NCI-H226 (cell line): ENCODE measurements around the gene AGBL1.
"Not testable (repeated sequence)": the region's sequence is repeated elsewhere in the genome, so short reads cannot be mapped to it uniquely, and the experiment has no call there.

Source experiments
- DNase-seq: peaks from one replicate; pipeline ENCODE4 v3.0.0-alpha.2; 2015

Gene AGBL1

GRCh38 chr15:86411916-86412315 lies 332.2 kb downstream of the AGBL1 start:
- no peak for DNase-seq

- DNase-seq: no peak
Measured at GRCh38 chr15:86413191-86413590, 333.5 kb downstream of the AGBL1 start.

GRCh38 chr15:86425746-86426145 lies 346.1 kb downstream of the AGBL1 start:
- no peak for DNase-seq

GRCh38 chr15:86432861-86433260 lies 353.2 kb downstream of the AGBL1 start:
- no peak for DNase-seq

GRCh38 chr15:86433983-86434382 lies 354.3 kb downstream of the AGBL1 start:
- DNase-seq: no peak

GRCh38 chr15:86439614-86440013 lies 359.9 kb downstream of the AGBL1 start:
- no peak for DNase-seq

- no peak for DNase-seq
Measured at GRCh38 chr15:86444527-86444926, 364.9 kb downstream of the AGBL1 start.

- DNase-seq: no peak
Measured at GRCh38 chr15:86445579-86446252, 366.0 kb downstream of the AGBL1 start.

- DNase-seq: no peak
Measured at GRCh38 chr15:86446253-86446640, 366.6 kb downstream of the AGBL1 start.

GRCh38 chr15:86465470-86466039 lies 385.9 kb downstream of the AGBL1 start:
- not testable (repeated sequence) for DNase-seq

- no peak for DNase-seq
Measured at GRCh38 chr15:86481720-86482119, 402.0 kb downstream of the AGBL1 start.

- DNase-seq: no peak
Measured at GRCh38 chr15:86483936-86484335, 404.3 kb downstream of the AGBL1 start.

GRCh38 chr15:86488046-86488445 lies 408.4 kb downstream of the AGBL1 start:
- DNase-seq: no peak

GRCh38 chr15:86489981-86490380 lies 410.3 kb downstream of the AGBL1 start:
- DNase-seq: no peak

- DNase-seq: no peak
Measured at GRCh38 chr15:86491118-86491517, 411.4 kb downstream of the AGBL1 start.

GRCh38 chr15:86493884-86494283 lies 414.2 kb downstream of the AGBL1 start:
- no peak for DNase-seq

- no peak for DNase-seq
Measured at GRCh38 chr15:86494475-86494874, 414.8 kb downstream of the AGBL1 start.

GRCh38 chr15:86502301-86502700 lies 422.6 kb downstream of the AGBL1 start:
- no peak for DNase-seq

- DNase-seq: no peak
Measured at GRCh38 chr15:86505951-86506350, 426.3 kb downstream of the AGBL1 start.

- DNase-seq: no peak
Measured at GRCh38 chr15:86506401-86506800, 426.7 kb downstream of the AGBL1 start.

- no peak for DNase-seq
Measured at GRCh38 chr15:86515625-86516024, 436.0 kb downstream of the AGBL1 start.

GRCh38 chr15:86522721-86523120 lies 443.1 kb downstream of the AGBL1 start:
- no peak for DNase-seq

GRCh38 chr15:86526938-86527690 lies 447.4 kb downstream of the AGBL1 start:
- no peak for DNase-seq

GRCh38 chr15:86528094-86528493 lies 448.4 kb downstream of the AGBL1 start:
- DNase-seq: not testable (repeated sequence)
